H9 (cell line): Measurements from ENCODE around the gene UVRAG. TPM values are rescaled to one million over a fixed set of nuclear protein-coding genes. Genes with fewer than 3 reads are reported as not detected.

ENCODE experiments used
- DNase-seq: peaks from one replicate; pipeline ENCODE4 v3.0.0-alpha.2; 2017
- H2AFZ ChIP-seq: one replicate; pipeline ENCODE4 v1.6.1; 2013; ENCODE audit warnings: mild to moderate bottlenecking, low read length, control low read depth, moderate library complexity
- H2AK5ac ChIP-seq: 2 replicates; pipeline ENCODE4 v1.6.1; 2013; ENCODE audit warnings: low read length, control low read depth, mixed read lengths; ENCODE audit not compliant: insufficient read length
- H2BK120ac ChIP-seq: one replicate; pipeline ENCODE4 v1.6.1; 2013; ENCODE audit warnings: low read depth, mild to moderate bottlenecking, low read length, control low read depth, inconsistent platforms; ENCODE audit not compliant: poor library complexity, severe bottlenecking
- H2BK12ac ChIP-seq: 2 replicates; pipeline ENCODE4 v1.6.1; 2013; ENCODE audit warnings: low read length, control low read depth, mixed read lengths, low read depth; ENCODE audit not compliant: insufficient read length
- H2BK15ac ChIP-seq: 2 replicates; pipeline ENCODE4 v1.6.1; 2013; ENCODE audit warnings: low read depth, low read length, control low read depth
- H2BK20ac ChIP-seq: one replicate; pipeline ENCODE4 v1.6.1; 2013; ENCODE audit warnings: low read depth, mild to moderate bottlenecking, low read length, control low read depth, inconsistent platforms; ENCODE audit not compliant: poor library complexity, severe bottlenecking
- H2BK5ac ChIP-seq: 2 replicates; pipeline ENCODE4 v1.6.1; 2013; ENCODE audit warnings: low read length, control low read depth, mixed read lengths; ENCODE audit not compliant: insufficient read length
- H3K14ac ChIP-seq: 2 replicates; pipeline ENCODE4 v1.6.1; 2013; ENCODE audit warnings: low read length, control low read depth; ENCODE audit not compliant: insufficient read depth
- H3K18ac ChIP-seq: 2 replicates; pipeline ENCODE4 v1.6.1; 2013; ENCODE audit warnings: low read depth, mild to moderate bottlenecking, mixed read lengths, low read length, control low read depth; ENCODE audit not compliant: insufficient read length
- H3K23ac ChIP-seq: 2 replicates; pipeline ENCODE4 v1.6.1; 2013; ENCODE audit warnings: low read length, control low read depth, mixed read lengths, low read depth; ENCODE audit not compliant: insufficient read length
- H3K23me2 ChIP-seq: 2 replicates; pipeline ENCODE4 v1.6.1; 2013; ENCODE audit warnings: low read depth, mild to moderate bottlenecking, mixed read lengths, low read length, control low read depth; ENCODE audit not compliant: insufficient read length, poor library complexity, severe bottlenecking
- H3K27ac ChIP-seq: 2 replicates; pipeline ENCODE4 v1.5.1; 2013; ENCODE audit warnings: low read length, control low read depth, mixed read lengths, low read depth; ENCODE audit not compliant: insufficient read length
- H3K27me3 ChIP-seq: 2 replicates; pipeline ENCODE4 v1.6.1; 2013; ENCODE audit warnings: low read length, control low read depth, inconsistent platforms; ENCODE audit not compliant: insufficient read depth
- H3K4ac ChIP-seq: 2 replicates; pipeline ENCODE4 v1.6.1; 2013; ENCODE audit warnings: low read depth, mild to moderate bottlenecking, control low read depth, inconsistent platforms, low read length, moderate library complexity
- H3K4me1 ChIP-seq: 2 replicates; pipeline ENCODE4 v1.6.1; 2013; ENCODE audit warnings: low read length, control low read depth, inconsistent platforms; ENCODE audit not compliant: insufficient read depth
- H3K4me2 ChIP-seq: 2 replicates; pipeline ENCODE4 v1.6.1; 2013; ENCODE audit warnings: low read length, control low read depth, mixed read lengths; ENCODE audit not compliant: insufficient read length, insufficient read depth
- H3K56ac ChIP-seq: 2 replicates; pipeline ENCODE4 v1.6.1; 2013; ENCODE audit warnings: low read depth, mild to moderate bottlenecking, mixed read lengths, low read length, control low read depth; ENCODE audit not compliant: insufficient read length
- H3K79me1 ChIP-seq: 2 replicates; pipeline ENCODE4 v1.6.1; 2013; ENCODE audit warnings: low read depth, mild to moderate bottlenecking, moderate library complexity, low read length, control low read depth, inconsistent platforms; ENCODE audit not compliant: insufficient read depth, poor library complexity, severe bottlenecking
- H3K79me2 ChIP-seq: 2 replicates; pipeline ENCODE4 v1.6.1; 2013; ENCODE audit warnings: low read length, control low read depth, inconsistent platforms; ENCODE audit not compliant: insufficient read depth
- H3K9ac ChIP-seq: 2 replicates; pipeline ENCODE4 v1.6.1; 2013; ENCODE audit warnings: low read length, control low read depth, mixed read lengths; ENCODE audit not compliant: insufficient read length; ENCODE audit errors: extremely low read depth
- H3K9me3 ChIP-seq: one replicate; pipeline ENCODE4 v1.6.1; 2013; ENCODE audit warnings: low read depth, low read length, inconsistent platforms; ENCODE audit not compliant: control insufficient read depth
- H3T11ph ChIP-seq: one replicate; pipeline ENCODE4 v1.6.1; 2013; ENCODE audit warnings: mild to moderate bottlenecking, low read length, control low read depth, inconsistent platforms
- H4K20me1 ChIP-seq: one replicate; pipeline ENCODE4 v1.6.1; 2013; ENCODE audit not compliant: control insufficient read depth, insufficient read length, insufficient read depth
- H4K5ac ChIP-seq: 2 replicates; pipeline ENCODE4 v1.6.1; 2013; ENCODE audit warnings: low read depth, mild to moderate bottlenecking, mixed read lengths, low read length, control low read depth; ENCODE audit not compliant: insufficient read length
- H4K8ac ChIP-seq: replicated peaks from 2 replicates; pipeline ENCODE4 v1.6.1; 2013; ENCODE audit warnings: low read length, control low read depth, mixed read lengths, low read depth; ENCODE audit not compliant: insufficient read length
- H4K91ac ChIP-seq: 2 replicates; pipeline ENCODE4 v1.6.1; 2013; ENCODE audit warnings: low read depth, mild to moderate bottlenecking, moderate library complexity, mixed read lengths, low read length, control low read depth; ENCODE audit not compliant: insufficient read length
- H3K27ac Mint-ChIP-seq, 3 experiments: 2 replicates in 2 of 3; 3 replicates in 1 of 3; pipeline ENCODE4 v1.8.0; 2020 to 2021; ENCODE audit warnings: mixed read lengths in 3 of 3, mild to moderate bottlenecking in 1 of 3, moderate library complexity in 1 of 3
- H3K27me3 Mint-ChIP-seq: 2 replicates; pipeline ENCODE4 v1.8.0; 2021; ENCODE audit warnings: low read depth, mild to moderate bottlenecking, moderate library complexity, mixed read lengths
- H3K36me3 Mint-ChIP-seq, 3 experiments: 2 replicates in 2 of 3; 3 replicates in 1 of 3; pipeline ENCODE4 v1.8.0; 2020 to 2021; ENCODE audit warnings: low read depth in 3 of 3, mixed read lengths in 3 of 3; ENCODE audit not compliant: insufficient read depth in 1 of 3
- H3K4me1 Mint-ChIP-seq, 2 experiments: 2 replicates each; pipeline ENCODE4 v1.8.0; 2020; ENCODE audit warnings: mixed read lengths in 2 of 2
- H3K4me3 Mint-ChIP-seq, 2 experiments: 2 replicates in 1 of 2; 3 replicates in 1 of 2; pipeline ENCODE4 v1.8.0; 2020 to 2021; ENCODE audit warnings: mild to moderate bottlenecking in 2 of 2, mixed read lengths in 2 of 2, moderate library complexity in 1 of 2
- H3K9me3 Mint-ChIP-seq, 2 experiments: 2 replicates in 1 of 2; 3 replicates in 1 of 2; pipeline ENCODE4 v1.8.0; 2020; ENCODE audit warnings: mild to moderate bottlenecking in 2 of 2, mixed read lengths in 2 of 2, moderate library complexity in 1 of 2
- total RNA-seq: library from RNA; stranded (reverse); gene quantifications from 2 replicates; pipeline ENCODE4 v1.2.1, GENCODE V29; 2021
- TF ChIP-seq, protein P1 (sequence below): fragments of 200-600 bp; sonication (generic); conservative IDR thresholded peaks from 3 replicates; pipeline ENCODE4 v1.8.0; 2021; ENCODE audit warnings: antibody characterized with exemption, mild to moderate bottlenecking

The UVRAG gene
- total RNA-seq, 1 experiment from 2014 or later: 18.5 TPM

GRCh38 chr11:75905434-75905833, 90.4 kb downstream of the UVRAG start:
- Mint-ChIP-seq H3K4me3 (no peak overlapping the region), H3K36me3 (no peaks in the 10 kb centered on the region), H3K27ac (no peak overlapping the region), H3K4me1 (no peaks in the 10 kb centered on the region; a peak in 1 of 4 replicates), H3K27me3 (no peaks in the 10 kb centered on the region), H3K9me3 (no peaks in the 10 kb centered on the region)
- Histone ChIP-seq H2BK5ac (no peak overlapping the region), H3T11ph (no peak overlapping the region), H3K27ac (no peak overlapping the region), H4K5ac (no peak overlapping the region), H2BK120ac (no peak overlapping the region), H3K18ac (no peak overlapping the region), H3K4me1 (no peaks in the 10 kb centered on the region), H2AFZ (no peak overlapping the region), H2BK15ac (no peak overlapping the region), H2BK12ac (no peak overlapping the region), H3K4ac (no peak overlapping the region), H3K9ac (no peak overlapping the region), H3K79me2 (no peaks in the 10 kb centered on the region), H3K4me2 (no peak overlapping the region), H2AK5ac (no peak overlapping the region), H3K23ac (no peak overlapping the region), H4K8ac (no peak overlapping the region), H4K91ac (no peak overlapping the region), H3K79me1 (peaks cover 3% of the 10 kb centered on the region), H3K9me3 (no peaks in the 10 kb centered on the region), H3K23me2 (no peaks in the 10 kb centered on the region), H2BK20ac (no peak overlapping the region), H3K14ac (no peak overlapping the region), H3K56ac (no peak overlapping the region), H4K20me1 (no peaks in the 10 kb centered on the region), H3K27me3 (no peaks in the 10 kb centered on the region)
- TF ChIP-seq, protein P1, sequence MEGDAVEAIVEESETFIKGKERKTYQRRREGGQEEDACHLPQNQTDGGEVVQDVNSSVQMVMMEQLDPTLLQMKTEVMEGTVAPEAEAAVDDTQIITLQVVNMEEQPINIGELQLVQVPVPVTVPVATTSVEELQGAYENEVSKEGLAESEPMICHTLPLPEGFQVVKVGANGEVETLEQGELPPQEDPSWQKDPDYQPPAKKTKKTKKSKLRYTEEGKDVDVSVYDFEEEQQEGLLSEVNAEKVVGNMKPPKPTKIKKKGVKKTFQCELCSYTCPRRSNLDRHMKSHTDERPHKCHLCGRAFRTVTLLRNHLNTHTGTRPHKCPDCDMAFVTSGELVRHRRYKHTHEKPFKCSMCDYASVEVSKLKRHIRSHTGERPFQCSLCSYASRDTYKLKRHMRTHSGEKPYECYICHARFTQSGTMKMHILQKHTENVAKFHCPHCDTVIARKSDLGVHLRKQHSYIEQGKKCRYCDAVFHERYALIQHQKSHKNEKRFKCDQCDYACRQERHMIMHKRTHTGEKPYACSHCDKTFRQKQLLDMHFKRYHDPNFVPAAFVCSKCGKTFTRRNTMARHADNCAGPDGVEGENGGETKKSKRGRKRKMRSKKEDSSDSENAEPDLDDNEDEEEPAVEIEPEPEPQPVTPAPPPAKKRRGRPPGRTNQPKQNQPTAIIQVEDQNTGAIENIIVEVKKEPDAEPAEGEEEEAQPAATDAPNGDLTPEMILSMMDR: no peak
- no peak for DNase-seq
